Mesendoderm (in vitro differentiated cells): Measurements from ENCODE around the gene COL4A3.
A peak's percentile ranks its signal among the peaks of the same experiment; 100 is the strongest.

Experiments used
- DNase-seq: peaks from one replicate; pipeline ENCODE4 v3.0.0; 2013
- H2AK5ac ChIP-seq: 2 replicates; pipeline ENCODE4 v1.6.1; 2013; ENCODE audit warnings: low read length, inconsistent platforms
- H2BK120ac ChIP-seq: 2 replicates; pipeline ENCODE4 v1.6.1; 2013; ENCODE audit warnings: low read depth, mild to moderate bottlenecking, low read length, moderate library complexity, mixed read lengths
- H2BK15ac ChIP-seq: replicated peaks from 2 replicates; pipeline ENCODE4 v1.6.1; 2013; ENCODE audit warnings: low read depth, mild to moderate bottlenecking, moderate library complexity
- H2BK5ac ChIP-seq: 2 replicates; pipeline ENCODE4 v1.6.1; 2013; ENCODE audit warnings: low read length, inconsistent platforms
- H3K18ac ChIP-seq: 2 replicates; pipeline ENCODE4 v1.6.1; 2013; ENCODE audit warnings: mild to moderate bottlenecking, low read length, mixed read lengths
- H3K23ac ChIP-seq: one replicate; pipeline ENCODE4 v1.6.1; 2013; ENCODE audit warnings: low read length
- H3K27ac ChIP-seq: 2 replicates; pipeline ENCODE4 v1.5.1; 2013; ENCODE audit warnings: low read depth, mild to moderate bottlenecking, inconsistent platforms, low read length, moderate library complexity
- H3K27me3 ChIP-seq: 2 replicates; pipeline ENCODE4 v1.6.1; 2013; ENCODE audit warnings: low read length, control low read depth, mild to moderate bottlenecking, inconsistent platforms; ENCODE audit not compliant: insufficient read depth, poor library complexity
- H3K36me3 ChIP-seq: 2 replicates; pipeline ENCODE4 v1.6.1; 2013; ENCODE audit warnings: low read length, inconsistent platforms; ENCODE audit not compliant: control insufficient read depth, insufficient read depth
- H3K4ac ChIP-seq: one replicate; pipeline ENCODE4 v1.6.1; 2013; ENCODE audit warnings: low read depth, mild to moderate bottlenecking, low read length, moderate library complexity
- H3K4me1 ChIP-seq: 2 replicates; pipeline ENCODE4 v1.6.1; 2013; ENCODE audit warnings: low read depth, low read length, inconsistent platforms; ENCODE audit not compliant: control insufficient read depth
- H3K4me2 ChIP-seq: 2 replicates; pipeline ENCODE4 v1.6.1; 2013; ENCODE audit warnings: low read length
- H3K4me3 ChIP-seq: 2 replicates; pipeline ENCODE4 v1.5.1; 2013; ENCODE audit warnings: mild to moderate bottlenecking, low read length
- H3K56ac ChIP-seq: one replicate; pipeline ENCODE4 v1.6.1; 2013; ENCODE audit warnings: low read length
- H3K79me1 ChIP-seq: 2 replicates; pipeline ENCODE4 v1.6.1; 2013; ENCODE audit warnings: low read length, inconsistent platforms
- H3K79me2 ChIP-seq: 2 replicates; pipeline ENCODE4 v1.6.1; 2013; ENCODE audit warnings: mild to moderate bottlenecking, low read length; ENCODE audit not compliant: control insufficient read depth, insufficient read depth
- H3K9ac ChIP-seq: 2 replicates; pipeline ENCODE4 v1.6.1; 2013; ENCODE audit warnings: low read length, inconsistent platforms
- H4K5ac ChIP-seq: one replicate; pipeline ENCODE4 v1.6.1; 2013; ENCODE audit warnings: low read length
- H4K8ac ChIP-seq: one replicate; pipeline ENCODE4 v1.6.1; 2013; ENCODE audit warnings: low read depth, mild to moderate bottlenecking, control low read depth, low read length, moderate library complexity
- WGBS: extraction: QIAGEN DNeasy Blood & Tissue Kit; methylation state at CpG from one replicate; pipeline ENCODE4 v1.1.7; 2013; ENCODE audit warnings: low lambda C conversion rate, missing lambda C conversion rate; ENCODE audit not compliant: insufficient coverage; ENCODE audit errors: extremely low coverage; 5-methylcytosine and 5-hydroxymethylcytosine counted together

Gene COL4A3

DNA sequence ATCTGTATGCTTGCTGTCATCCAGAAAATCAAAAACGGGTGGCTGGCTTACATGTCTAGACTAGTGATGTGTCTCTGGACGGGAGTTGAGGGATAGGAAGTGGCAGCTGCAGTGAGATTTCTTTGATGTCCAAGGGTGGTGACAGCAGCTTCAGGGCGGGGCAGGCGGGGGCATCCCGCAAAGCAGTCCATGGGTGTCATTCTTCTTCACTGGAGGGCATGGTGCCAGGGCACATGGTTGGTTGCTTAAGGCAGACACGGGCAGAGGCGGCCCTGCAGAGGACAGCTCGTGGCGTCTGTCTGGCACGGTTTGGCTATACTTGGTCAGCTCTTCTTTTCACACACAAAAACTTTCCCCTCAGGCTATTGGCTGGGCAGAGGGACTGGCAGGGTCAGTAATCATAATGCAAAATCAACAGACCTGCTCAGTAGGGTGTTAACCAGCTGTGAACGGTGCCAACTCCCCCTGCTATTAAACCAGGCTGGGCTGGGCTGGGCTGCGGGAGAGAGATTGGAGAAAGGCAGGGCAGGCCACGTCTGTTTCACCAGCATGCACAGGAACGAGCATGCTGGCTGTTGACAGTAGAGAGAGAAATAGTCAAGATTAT lies 63.7 kb downstream of the COL4A3 start:
- Histone ChIP-seq H4K8ac (no peak overlapping the region), H2AK5ac (no peak overlapping the region), H2BK120ac (no peak overlapping the region), H4K5ac (no peak overlapping the region), H3K18ac (no peak overlapping the region), H2BK15ac (no peak overlapping the region), H3K4me1 (peaks cover 2% of the 10 kb centered on the region), H3K27me3 (no peaks in the 10 kb centered on the region), H3K79me1 (no peaks in the 10 kb centered on the region), H3K36me3 (no peaks in the 10 kb centered on the region), H3K79me2 (no peaks in the 10 kb centered on the region), H3K9ac (no peak overlapping the region), H3K4ac (no peak overlapping the region), H3K4me2 (no peak overlapping the region), H2BK5ac (no peak overlapping the region), H3K23ac (no peak overlapping the region), H3K56ac (no peak overlapping the region), H3K4me3 (no peak overlapping the region), H3K27ac (no peak overlapping the region)
- DNase-seq = no peak
- no CpG with 5 or more reads among the region's 14 CpGs for WGBS

DNA sequence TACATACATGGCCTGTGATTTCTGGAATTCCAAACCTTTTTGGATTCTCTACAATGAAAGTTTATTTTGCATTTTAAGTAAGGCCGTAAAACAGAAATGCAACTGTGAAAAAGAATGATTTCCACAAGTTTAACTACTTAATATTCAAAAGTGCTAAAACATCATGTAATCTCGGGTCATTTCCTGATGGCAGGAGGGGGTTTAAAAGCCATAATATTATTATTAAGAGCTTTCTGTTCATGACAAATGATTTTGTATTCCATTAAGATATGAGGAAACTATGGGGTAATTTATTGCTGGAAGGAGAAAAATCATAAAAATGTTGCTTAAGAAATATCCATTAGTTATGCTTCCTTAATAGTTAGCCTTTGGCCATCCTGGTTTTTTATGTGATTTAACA lies 65.7 kb downstream of the COL4A3 start:
- Histone ChIP-seq H4K5ac (no peak overlapping the region), H3K27me3 (no peaks in the 10 kb centered on the region), H4K8ac (no peak overlapping the region), H2BK5ac (no peak overlapping the region), H3K79me2 (no peaks in the 10 kb centered on the region), H3K4me2 (no peak overlapping the region), H3K23ac (no peak overlapping the region), H3K56ac (no peak overlapping the region), H2BK120ac (no peak overlapping the region), H3K9ac (no peak overlapping the region), H3K36me3 (no peaks in the 10 kb centered on the region), H3K4me1 (peaks cover 2% of the 10 kb centered on the region), H2BK15ac (no peak overlapping the region), H2AK5ac (no peak overlapping the region), H3K4me3 (no peak overlapping the region), H3K4ac (no peak overlapping the region), H3K18ac (no peak overlapping the region), H3K27ac (no peak overlapping the region), H3K79me1 (no peaks in the 10 kb centered on the region)
- WGBS = no CpG with 5 or more reads among the region's 2 CpGs
- DNase-seq = no peak

DNA sequence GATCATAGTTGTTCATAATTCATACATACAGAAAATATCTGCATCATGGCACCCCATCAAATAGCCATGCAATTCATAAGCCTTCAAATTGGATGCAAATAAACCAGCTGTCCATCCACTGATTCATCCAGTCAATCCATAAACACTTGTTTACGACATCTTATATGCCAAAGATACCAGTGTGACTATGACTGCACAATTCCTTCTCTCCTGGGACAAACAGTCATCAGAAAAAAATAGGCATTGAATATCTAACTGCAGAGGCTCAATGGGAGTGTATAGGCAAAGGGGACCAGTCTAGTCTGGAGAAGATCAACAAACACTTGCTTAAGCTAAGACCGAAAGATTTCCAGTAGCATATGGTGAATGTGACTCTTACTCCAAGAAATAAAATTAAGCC lies 70.0 kb downstream of the COL4A3 start:
- Histone ChIP-seq H3K4me1 (no peaks in the 10 kb centered on the region), H3K27me3 (no peaks in the 10 kb centered on the region), H3K18ac (no peak overlapping the region), H3K23ac (no peak overlapping the region), H2AK5ac (no peak overlapping the region), H3K4me2 (no peak overlapping the region), H3K27ac (no peak overlapping the region), H2BK5ac (no peak overlapping the region), H3K79me2 (no peaks in the 10 kb centered on the region), H3K36me3 (no peaks in the 10 kb centered on the region), H3K79me1 (no peaks in the 10 kb centered on the region), H3K56ac (no peak overlapping the region), H3K4ac (no peak overlapping the region), H3K4me3 (no peak overlapping the region), H2BK120ac (no peak overlapping the region), H3K9ac (no peak overlapping the region), H4K8ac (no peak overlapping the region), H2BK15ac (no peak overlapping the region), H4K5ac (no peak overlapping the region)
- WGBS = no CpG with 5 or more reads among the region's 2 CpGs
- no peak for DNase-seq

DNA sequence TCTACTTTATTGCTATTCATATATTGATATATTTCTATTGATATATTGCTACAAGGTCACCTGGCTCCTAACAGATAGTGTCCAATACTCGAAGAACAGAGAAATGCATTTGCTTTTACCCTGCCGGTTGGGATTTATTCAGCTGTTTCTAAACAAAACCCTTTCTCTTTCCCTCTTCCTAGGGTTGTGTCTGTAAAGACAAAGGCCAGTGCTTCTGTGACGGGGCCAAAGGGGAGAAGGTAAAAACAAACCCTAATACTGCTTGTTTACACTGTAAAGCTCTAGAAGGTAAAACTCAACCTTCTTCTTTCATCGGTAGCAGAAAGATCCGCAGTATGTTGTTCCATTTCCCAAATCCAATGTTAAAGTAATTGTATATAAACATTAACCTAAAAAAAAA lies 73.4 kb downstream of the COL4A3 start:
- H3K4ac ChIP-seq = no peak overlapping the region
- no peaks in the 10 kb centered on the region for H3K27me3 ChIP-seq
- no peak overlapping the region for H4K5ac ChIP-seq
- H3K4me1 ChIP-seq = no peaks in the 10 kb centered on the region
- no peak overlapping the region for H2BK5ac ChIP-seq
- no peak overlapping the region for H3K4me3 ChIP-seq
- H3K79me2 ChIP-seq = no peaks in the 10 kb centered on the region
- H3K36me3 ChIP-seq = no peaks in the 10 kb centered on the region
- no peak overlapping the region for H3K18ac ChIP-seq
- no peak overlapping the region for H3K56ac ChIP-seq
- H3K4me2 ChIP-seq = no peak overlapping the region
- no peak overlapping the region for H3K9ac ChIP-seq
- H4K8ac ChIP-seq = no peak overlapping the region
- H2BK15ac ChIP-seq = no peak overlapping the region
- H2AK5ac ChIP-seq = no peak overlapping the region
- WGBS = no CpG with 5 or more reads among the region's 5 CpGs
- H3K27ac ChIP-seq = no peak overlapping the region
- DNase-seq = no peak
- no peak overlapping the region for H3K23ac ChIP-seq
- no peak overlapping the region for H2BK120ac ChIP-seq
- no peaks in the 10 kb centered on the region for H3K79me1 ChIP-seq

DNA sequence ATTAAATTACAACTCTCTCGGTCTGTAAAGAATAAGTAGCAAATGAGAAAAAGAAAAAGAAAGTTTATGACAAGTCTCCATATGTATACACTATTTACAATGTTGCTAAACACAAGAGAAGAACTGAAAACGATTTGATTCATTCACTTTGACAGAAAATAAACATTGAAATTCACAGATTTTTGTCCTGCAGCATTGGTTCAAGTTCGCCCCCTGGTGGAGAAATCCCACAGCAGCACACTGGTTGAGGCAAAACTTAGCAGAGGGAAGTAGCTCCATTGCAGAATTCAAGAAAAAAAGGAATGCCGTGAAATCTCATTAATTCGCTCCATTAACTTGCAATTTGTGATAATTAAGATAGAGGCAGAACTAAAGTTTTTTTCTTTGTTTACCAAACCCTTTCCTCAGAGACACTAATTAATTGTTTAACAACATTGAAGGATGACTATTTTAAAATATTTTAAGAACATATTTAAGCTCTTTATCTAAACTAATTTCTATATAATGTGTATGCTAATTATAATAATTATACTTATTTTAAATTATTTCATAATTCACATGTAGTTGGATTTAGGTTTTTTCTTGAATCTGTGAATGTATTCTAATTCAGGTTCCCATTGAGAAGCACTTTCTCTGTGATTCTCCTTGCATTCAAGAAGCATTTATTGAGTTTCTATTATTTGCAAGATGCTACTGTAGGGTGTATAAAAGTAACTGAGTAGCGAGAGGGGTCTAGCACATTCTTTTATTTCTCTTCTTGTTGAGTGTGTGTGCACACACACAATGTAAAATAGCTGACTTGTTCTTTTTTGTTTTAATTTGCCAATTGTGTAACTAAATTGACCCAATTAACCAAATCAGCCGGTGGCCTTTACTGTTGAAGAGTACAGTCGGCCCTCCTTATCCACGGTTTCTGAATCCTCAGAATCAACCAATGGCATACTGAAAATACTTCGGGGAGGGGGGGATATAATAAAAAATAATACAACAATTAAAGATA lies 74.1 kb downstream of the COL4A3 start:
- Histone ChIP-seq H2BK15ac (no peak overlapping the region), H3K4me2 (no peak overlapping the region), H3K79me1 (no peaks in the 10 kb centered on the region), H3K9ac (no peak overlapping the region), H2AK5ac (no peak overlapping the region), H3K56ac (no peak overlapping the region), H3K18ac (no peak overlapping the region), H3K4ac (no peak overlapping the region), H3K27ac (no peak overlapping the region), H3K36me3 (no peaks in the 10 kb centered on the region), H3K27me3 (no peaks in the 10 kb centered on the region), H3K79me2 (no peaks in the 10 kb centered on the region), H4K5ac (no peak overlapping the region), H3K23ac (no peak overlapping the region), H2BK120ac (no peak overlapping the region), H3K4me1 (no peaks in the 10 kb centered on the region), H4K8ac (no peak overlapping the region), H2BK5ac (no peak overlapping the region), H3K4me3 (no peak overlapping the region)
- DNase-seq = peak; percentile 74
- no CpG with 5 or more reads among the region's 10 CpGs for WGBS
